Posterior vena cava (tissue), 2 donors: Measurements from ENCODE around the gene TXLNA. TPM values are rescaled to one million over a fixed set of nuclear protein-coding genes. Genes with fewer than 3 reads are reported as not detected.
A peak's percentile ranks its signal among the peaks of the same experiment; 100 is the strongest.

Experiments
- DNase-seq: peaks from one replicate; pipeline ENCODE4 v3.0.0-alpha.2; 2020; ENCODE audit warnings: low spot score
- intact Hi-C, 2 donors: fragments of 100-400 bp; cut with DNase I; formaldehyde crosslinking; loops; one replicate each; pipeline versions ENCODE4 v1.14.1 to v1.14.2; 2022 to 2023
- total RNA-seq, 2 donors: library from RNA; stranded (reverse); fragmentation: NEBNext Ultra II Directional; extraction: Animal tissue kit (Norgen Biotek cat#: 25700); gene quantifications; one replicate each; pipeline ENCODE4 v1.2.1, GENCODE V29; 2021
- donor health status: DM: yes; HTN: yes; CAD: no.
- donor health status: DM: yes; HTN: yes; CAD: no.

The TXLNA gene
- total RNA-seq, 2 donors from 2014 or later = 44.8 to 45.3 TPM

GRCh38 chr1:32232558-32233304, 53.3 kb downstream of the TXLNA start:
- DNase-seq = no peak
- intact Hi-C loops = no loop called here

- DNase-seq = no peak
- intact Hi-C loops = no loop called here
Measured at GRCh38 chr1:32234792-32235191, 55.3 kb downstream of the TXLNA start.

- intact Hi-C loops = no loop called here
- DNase-seq = no peak
Measured at GRCh38 chr1:32239337-32239736, 59.9 kb downstream of the TXLNA start.

- no peak for DNase-seq
- intact Hi-C loops = no loop called here
Measured at GRCh38 chr1:32239790-32240139, 60.3 kb downstream of the TXLNA start.

GRCh38 chr1:32240140-32240951, 60.9 kb downstream of the TXLNA start:
- peak; percentile 90 for DNase-seq
- intact Hi-C loops = no loop called here

- intact Hi-C loops = no loop called here
- DNase-seq = peak; percentile 88
Measured at GRCh38 chr1:32241001-32241763, 61.7 kb downstream of the TXLNA start.

- intact Hi-C loops = no loop called here
Measured at GRCh38 chr1:32242341-32242851, 62.9 kb downstream of the TXLNA start.

GRCh38 chr1:32246888-32247273, 67.4 kb downstream of the TXLNA start, which contains the start of gene FAM167B:
TSS of gene FAM167B (plus strand) at chr1:32247222. CDS start at chr1:32247422, 200 bp downstream.
- intact Hi-C loops = no loop called here
- DNase-seq = peak; percentile 86

More at GRCh38 chr1:32242341-32242851, 62.9 kb downstream of the TXLNA start:
- no peak for DNase-seq

GRCh38 chr1:32247452-32247851, 68.0 kb downstream of the TXLNA start:
- intact Hi-C loops = no loop called here
- no peak for DNase-seq

Other genes starting within 250 kb of the TXLNA start
- gene PTP4A2, start 241.3 kb upstream of the TXLNA start, total RNA-seq = 100 to 1,000 TPM; 259 to 375 TPM
- 10 to 100 TPM; 68.8 to 71.5 TPM for gene KHDRBS1, start 165.8 kb upstream of the TXLNA start, total RNA-seq
- 10 to 100 TPM; 11.5 to 14.5 TPM for gene TMEM39B, start 106.7 kb upstream of the TXLNA start, total RNA-seq
- gene KPNA6, start 71.6 kb upstream of the TXLNA start, total RNA-seq = 10 to 100 TPM; 60.7 to 66.3 TPM
- 1 to 10 TPM; 7.5 to 8.3 TPM for gene CCDC28B, start 20.9 kb downstream of the TXLNA start, total RNA-seq
- gene IQCC, start 26.0 kb downstream of the TXLNA start, total RNA-seq = 1 to 10 TPM in 1 of 2 donors, under 1 TPM in 1; 0.33 to 1.1 TPM
- not detected for gene DCDC2B, start 29.4 kb downstream of the TXLNA start, total RNA-seq
- 10 to 100 TPM; 12.7 to 15.9 TPM for gene TMEM234, start 42.7 kb downstream of the TXLNA start, total RNA-seq
- gene EIF3I, start 42.7 kb downstream of the TXLNA start, total RNA-seq = 100 to 1,000 TPM; 117 to 131 TPM
- 1 to 10 TPM; 8.6 to 9.2 TPM for gene FAM167B, start 67.5 kb downstream of the TXLNA start, total RNA-seq
- gene LCK, start 71.6 kb downstream of the TXLNA start, total RNA-seq = 1 to 10 TPM; 1.1 to 1.3 TPM
- gene HDAC1, start 112.4 kb downstream of the TXLNA start, total RNA-seq = 10 to 100 TPM; 36.6 to 40.8 TPM
- gene MARCKSL1, start 156.6 kb downstream of the TXLNA start, total RNA-seq = 10 to 100 TPM; 40.9 to 43.9 TPM
- gene FAM229A, start 182.8 kb downstream of the TXLNA start, total RNA-seq = 1 to 10 TPM; 4.4 to 5.4 TPM
- gene TSSK3, start 182.9 kb downstream of the TXLNA start, total RNA-seq = 1 to 10 TPM; 2.6 to 3.9 TPM
- gene BSDC1, start 214.8 kb downstream of the TXLNA start, total RNA-seq = 10 to 100 TPM; 37.2 to 42.5 TPM